ENCODE data around the gene IKBKE. TPM values are rescaled to one million over a fixed set of nuclear protein-coding genes. Genes with fewer than 3 reads are reported as not detected.
"Not testable (repeated sequence)": the region's sequence is repeated elsewhere in the genome, so short reads cannot be mapped to it uniquely, and the experiment has no call there.

Gene IKBKE
- polyA plus RNA-seq, 2 of the 4 experiments (the other 2 are of a cell fraction) = 6.3 to 6.4 TPM

GRCh38 chr1:206480211-206480610 lies 9.9 kb downstream of the IKBKE start:
- FAIRE-seq (no peak), DNase-seq (ENCODE audit: low read depth in 1 of 2, low spot score in 1 of 2) (no peak), ATAC-seq (no peak)
- no peak overlapping the region for H3K4me3 ChIP-seq
- H3K27ac ChIP-seq = peak overlapping the region in 1 of 2 experiments; percentile 70; a peak in 1 of 6 replicates
- no peak for TF ChIP-seq CTCF (IDR thresholded peaks at IDR 0.05)
- no peak for TF ChIP-seq RAD21 (conservative IDR thresholded peaks at IDR 0.05 in 1 of 2, IDR thresholded peaks at IDR 0.05 in 1 of 2)
- TF ChIP-seq MYC (IDR thresholded peaks at IDR 0.05; ENCODE audit: borderline replicate concordance, low read length) = no peak
- no peak for TF ChIP-seq TP53 (CRISPR knock-in tag; IDR thresholded peaks at IDR 0.05)
- no peak for TF ChIP-seq PHF8 (IDR thresholded peaks at IDR 0.05; ENCODE audit: borderline replicate concordance, low read depth)
- no peak for TF ChIP-seq E2F6 (IDR thresholded peaks at IDR 0.05; ENCODE audit: borderline replicate concordance, low read depth)
- no peak for TF ChIP-seq HMGXB4 (CRISPR knock-in tag; IDR thresholded peaks at IDR 0.05; ENCODE audit: borderline replicate concordance)
- TF ChIP-seq USF2 (IDR thresholded peaks at IDR 0.05) = no peak
- TF ChIP-seq HES2 (IDR thresholded peaks at IDR 0.05) = no peak
- no peak for TF ChIP-seq CHD2 (IDR thresholded peaks at IDR 0.05; ENCODE audit: low read length, partially characterized antibody)
- TF ChIP-seq BCL3 (IDR thresholded peaks at IDR 0.05) = no peak
- TF ChIP-seq ELK1 (IDR thresholded peaks at IDR 0.05; ENCODE audit: low read depth, low read length) = no peak
- ChIA-PET POLR2A (interaction anchor here (1.4 kb wide), 1 partner anchor 9 kb away, joined by 3 read pairs; no protein-coding TSS in a partner anchor), CTCF (interaction anchor here (0.6 to 8.1 kb wide), 33 partner anchors 10 to 577 kb away, joined by 3 to 87 read pairs (median 5); partner anchors contain the start of genes DYRK3 and IKBKE)
- peaks cover 11% of the 10 kb centered on the region for H3K4me1 ChIP-seq
- no peak overlapping the region for H3K4me2 ChIP-seq
- H3K9me3 ChIP-seq = no peaks in the 10 kb centered on the region
- 94% methylated on average over 5 of the region's 8 CpGs for WGBS (ENCODE audit: missing lambda C conversion rate)

- no peak for TF ChIP-seq CBX2 (IDR thresholded peaks at IDR 0.05; ENCODE audit: borderline replicate concordance, low read depth)
- 100% methylated on average over 2 of the region's 2 CpGs for WGBS (ENCODE audit: missing lambda C conversion rate)
- Histone ChIP-seq H3K4me2 (no peak overlapping the region), H3K9me3 (no peaks in the 10 kb centered on the region), H3K4me1 (peaks cover 11% of the 10 kb centered on the region), H3K4me3 (no peak overlapping the region), H3K27ac (no peak overlapping the region)
- FAIRE-seq (no peak), DNase-seq (ENCODE audit: low read depth in 1 of 2, low spot score in 1 of 2) (no peak), ATAC-seq (no peak)
- POLR2A ChIA-PET = no interaction called here
- CTCF ChIA-PET = interaction anchor here (0.9 to 8.1 kb wide), 9 partner anchors 8 to 500 kb away, joined by 3 to 87 read pairs (median 44); partner anchors contain the start of genes IKBKE and RASSF5
Measured at GRCh38 chr1:206482611-206483010, 12.3 kb downstream of the IKBKE start.

GRCh38 chr1:206483864-206484263 lies 13.6 kb downstream of the IKBKE start:
- H3K4me2 ChIP-seq; H3K4me3 ChIP-seq; POLR2A ChIA-PET; DNase-seq (ENCODE audit: low read depth in 1 of 2, low spot score in 1 of 2); ATAC-seq; FAIRE-seq; H3K27ac ChIP-seq; H3K9me3 ChIP-seq: not testable (repeated sequence)
- 81% methylated on average over 1 of the region's 1 CpG for WGBS (ENCODE audit: missing lambda C conversion rate)
- CTCF ChIA-PET = interaction anchor here (0.9 to 6.8 kb wide), 6 partner anchors 11 to 499 kb away, joined by 3 to 57 read pairs (median 5); partner anchors contain the start of gene IKBKE
- peaks cover 11% of the 10 kb centered on the region for H3K4me1 ChIP-seq
